Thyroid gland (tissue), 4 donors: ENCODE measurements around the gene HES7.

Experiments
- CTCF ChIP-seq, 6 experiments: fragments of 200-600 bp in 3 of 6; fragments of 450-650 bp in 3 of 6; sonication (generic) in 3 of 6; IDR thresholded peaks; one replicate each; pipeline ENCODE4 v1.5.1; 2016 to 2019; ENCODE audit warnings: antibody characterized with exemption in 6 of 6, mild to moderate bottlenecking in 2 of 6, inconsistent platforms in 1 of 6, moderate library complexity in 1 of 6
- POLR2A ChIP-seq, 2 donors: fragments of 450-650 bp; IDR thresholded peaks; one replicate each; pipeline ENCODE4 v1.6.1; 2017; ENCODE audit warnings: antibody characterized with exemption in 2 of 2, mild to moderate bottlenecking in 2 of 2, moderate library complexity in 1 of 2

DNA sequence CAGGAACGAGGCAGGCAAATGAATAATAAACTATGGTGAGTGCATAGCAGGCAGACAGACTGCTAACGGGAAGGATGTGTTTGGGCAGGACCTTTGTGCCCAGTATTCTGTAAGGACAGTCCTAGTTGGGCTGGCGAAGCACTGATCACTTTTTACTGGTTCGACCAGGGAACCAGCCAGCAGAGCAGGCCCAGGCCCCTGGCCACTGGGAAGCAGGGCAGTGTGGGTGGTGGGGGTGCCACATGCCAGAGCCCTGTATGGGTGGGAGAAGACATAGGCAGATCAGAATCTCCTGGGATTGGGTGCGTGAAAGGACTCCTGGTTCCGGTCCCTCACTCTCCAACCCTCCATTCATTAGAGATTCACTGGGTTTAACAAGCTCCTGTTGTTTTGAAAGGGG is 42.8 kb upstream of the HES7 start:
- no peak for TF ChIP-seq CTCF (IDR thresholded peaks at IDR 0.05)
- TF ChIP-seq POLR2A (IDR thresholded peaks at IDR 0.05), result no peak
